Endometrial microvascular endothelial cells (primary cell): ENCODE data around the gene MAB21L3. TPM values are rescaled to one million over a fixed set of nuclear protein-coding genes. Genes with fewer than 3 reads are reported as not detected.

Source experiments
- in situ Hi-C: cut with HindIII; loops from 2 replicates; pipeline ENCODE4 v1.10.0; 2017; ENCODE audit warnings: low sequenced_read_pairs, low pct_unique_long_range_greater_than_20kb; ENCODE audit errors: inconsistent ontology term
- total RNA-seq: library from RNA; depleted of rRNA; stranded (reverse); fragments of >200 nt; gene quantifications from one replicate; pipeline ENCODE4 v1.2.3, GENCODE V29; 2015; ENCODE audit errors: inconsistent ontology term

Gene MAB21L3
- total RNA-seq, 1 donor from 2014 or later, result not detected

GRCh38 chr1:116105996-116106395 is 5.2 kb upstream of the MAB21L3 start:
- in situ Hi-C loops, result no loop called here

- in situ Hi-C loops, result no loop called here
Measured at GRCh38 chr1:116106646-116107045, 4.6 kb upstream of the MAB21L3 start.

GRCh38 chr1:116107371-116107770 is 3.8 kb upstream of the MAB21L3 start:
- in situ Hi-C loops, result no loop called here

- in situ Hi-C loops, result no loop called here
Measured at GRCh38 chr1:116111524-116112021, 374 bp downstream of the MAB21L3 start.

- in situ Hi-C loops, result no loop called here
Measured at GRCh38 chr1:116112388-116113140, 1.4 kb downstream of the MAB21L3 start.

- in situ Hi-C loops, result no loop called here
Measured at GRCh38 chr1:116113615-116114014, 2.4 kb downstream of the MAB21L3 start.

- in situ Hi-C loops, result no loop called here
Measured at GRCh38 chr1:116115476-116116439, 4.6 kb downstream of the MAB21L3 start.

- in situ Hi-C loops, result no loop called here
Measured at GRCh38 chr1:116118471-116118870, 7.3 kb downstream of the MAB21L3 start.

GRCh38 chr1:116119876-116120275 is 8.7 kb downstream of the MAB21L3 start:
- in situ Hi-C loops, result no loop called here

- in situ Hi-C loops, result no loop called here
Measured at GRCh38 chr1:116122955-116123757, 12.0 kb downstream of the MAB21L3 start.

- in situ Hi-C loops, result no loop called here
Measured at GRCh38 chr1:116123837-116124533, 12.8 kb downstream of the MAB21L3 start.

- in situ Hi-C loops, result no loop called here
Measured at GRCh38 chr1:116125758-116126157, 14.6 kb downstream of the MAB21L3 start.

- in situ Hi-C loops, result no loop called here
Measured at GRCh38 chr1:116126281-116126680, 15.1 kb downstream of the MAB21L3 start.

- in situ Hi-C loops, result no loop called here
Measured at GRCh38 chr1:116127123-116127847, 16.1 kb downstream of the MAB21L3 start.

- in situ Hi-C loops, result no loop called here
Measured at GRCh38 chr1:116127848-116128540, 16.8 kb downstream of the MAB21L3 start.

GRCh38 chr1:116128664-116129063 is 17.5 kb downstream of the MAB21L3 start:
- in situ Hi-C loops, result no loop called here

- in situ Hi-C loops, result no loop called here
Measured at GRCh38 chr1:116129537-116129936, 18.3 kb downstream of the MAB21L3 start.
